Stimulated activated naive B cell treated with anti-CD40 and anti-IgM and Interleukin-4, amounts not matched to agents 10 μg/mL and 1 μg/mL and 100 μg/mL, for 72 hours (primary cell): ENCODE data around the gene TMEM272.

Source experiments
- ATAC-seq, 2 donors: fragments of 150-1000 bp; cut with Tn5 transposase; replicated peaks; 2 replicates each; pipeline ENCODE4 v1.10.0; 2021; ENCODE audit warnings: moderate library complexity in 1 of 2
- DNase-seq: peaks from one replicate; pipeline ENCODE4 v3.0.0; 2021
- H3K27ac Mint-ChIP-seq: one replicate; pipeline ENCODE4 v1.8.0; 2022; ENCODE audit warnings: mild to moderate bottlenecking, mixed read lengths
- H3K27me3 Mint-ChIP-seq, 2 donors: one replicate each; pipeline ENCODE4 v1.8.0; 2022; ENCODE audit warnings: mixed read lengths in 2 of 2
- H3K36me3 Mint-ChIP-seq, 2 donors: one replicate each; pipeline ENCODE4 v1.8.0; 2022; ENCODE audit warnings: mixed read lengths in 2 of 2, mild to moderate bottlenecking in 1 of 2
- H3K4me1 Mint-ChIP-seq, 2 donors: one replicate each; pipeline ENCODE4 v1.8.0; 2022; ENCODE audit warnings: mixed read lengths in 2 of 2, mild to moderate bottlenecking in 1 of 2
- H3K4me3 Mint-ChIP-seq, 2 donors: one replicate each; pipeline ENCODE4 v1.8.0; 2022; ENCODE audit warnings: mild to moderate bottlenecking in 2 of 2, mixed read lengths in 2 of 2, moderate library complexity in 1 of 2
- H3K9me3 Mint-ChIP-seq, 2 donors: one replicate each; pipeline ENCODE4 v1.8.0; 2022; ENCODE audit warnings: mixed read lengths in 2 of 2, mild to moderate bottlenecking in 1 of 2

The TMEM272 gene

DNA sequence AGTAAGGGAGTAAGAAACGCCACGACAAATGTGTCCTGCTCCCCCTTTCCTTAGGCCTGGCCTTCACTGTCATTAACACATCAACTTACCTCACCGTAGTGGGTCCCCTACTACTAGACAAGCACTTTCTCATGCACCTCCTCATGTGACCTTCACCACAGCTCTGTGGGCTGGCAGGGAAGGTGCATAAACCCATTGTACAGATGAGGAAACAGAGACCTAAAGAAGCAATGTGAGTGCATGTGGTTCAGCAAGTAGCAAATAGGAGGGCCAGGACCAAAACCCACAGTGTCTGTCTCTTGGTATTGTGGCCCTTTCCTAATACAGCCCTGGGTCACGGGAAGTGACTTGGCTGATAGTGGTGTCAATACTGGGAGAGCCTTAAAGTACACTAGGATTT, 22.1 kb upstream of the TMEM272 start:
- H3K27ac Mint-ChIP-seq = no peak overlapping the region
- no peak overlapping the region for H3K4me3 Mint-ChIP-seq
- H3K9me3 Mint-ChIP-seq = no peaks in the 10 kb centered on the region

DNA sequence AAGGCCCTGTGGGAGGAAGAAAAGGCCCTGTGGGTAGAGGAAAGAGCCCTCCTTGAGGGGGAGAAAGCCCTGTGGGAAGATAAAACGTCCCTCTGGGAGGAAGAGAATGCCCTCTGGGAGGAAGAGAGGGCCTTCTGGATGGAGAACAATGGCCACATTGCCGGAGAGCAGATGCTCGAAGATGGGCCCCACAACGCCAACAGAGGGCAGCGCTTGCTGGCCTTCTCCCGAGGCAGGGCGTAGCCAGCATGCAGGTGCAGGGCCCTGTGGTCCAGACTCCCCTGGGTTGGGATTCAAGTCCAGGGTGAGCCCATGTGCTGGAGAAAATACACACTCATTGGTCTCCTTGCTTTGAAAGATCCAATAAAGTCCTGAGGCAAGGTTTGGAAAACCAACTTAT, 20.9 kb upstream of the TMEM272 start:
- H3K27me3 Mint-ChIP-seq = peaks cover 0 to 3% of the 10 kb centered on the region in 2 donors
- H3K36me3 Mint-ChIP-seq = no peaks in the 10 kb centered on the region
- no peak overlapping the region for H3K27ac Mint-ChIP-seq
- no peak overlapping the region for H3K4me3 Mint-ChIP-seq
- H3K9me3 Mint-ChIP-seq = no peaks in the 10 kb centered on the region
- no peak for DNase-seq
- H3K4me1 Mint-ChIP-seq = no peaks in the 10 kb centered on the region
- ATAC-seq = no peak

More for the DNA sequence above, 22.1 kb upstream of the TMEM272 start:
- no peak for DNase-seq
- Mint-ChIP-seq H3K4me1 (no peaks in the 10 kb centered on the region), H3K36me3 (no peaks in the 10 kb centered on the region), H3K27me3 (peaks cover 0 to 3% of the 10 kb centered on the region in 2 donors)
- no peak for ATAC-seq

DNA sequence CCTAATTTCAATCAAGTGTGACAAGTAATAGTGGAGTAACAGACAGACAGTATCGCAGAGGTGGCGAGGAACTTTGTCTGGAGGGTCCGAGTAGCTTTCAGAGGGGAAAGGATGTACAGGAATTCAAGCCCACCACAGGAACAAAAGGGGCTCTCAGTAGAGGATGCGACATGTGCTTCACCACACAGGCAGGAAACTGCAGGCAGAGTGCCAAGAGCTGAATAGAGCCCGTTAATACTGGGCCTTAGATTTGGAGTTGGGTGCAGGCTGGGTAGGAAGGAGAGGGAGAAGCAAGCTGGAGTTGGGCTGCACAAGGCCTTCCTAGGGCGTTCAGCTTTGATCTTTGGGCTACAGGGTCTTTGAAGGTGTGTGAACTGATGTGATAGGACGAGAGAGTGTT, 18.0 kb upstream of the TMEM272 start:
- no peak for ATAC-seq
- Mint-ChIP-seq H3K27ac (no peak overlapping the region), H3K4me1 (no peaks in the 10 kb centered on the region), H3K9me3 (no peaks in the 10 kb centered on the region), H3K36me3 (no peaks in the 10 kb centered on the region), H3K4me3 (no peak overlapping the region), H3K27me3 (peaks cover 0 to 3% of the 10 kb centered on the region in 2 donors)
- DNase-seq = no peak

DNA sequence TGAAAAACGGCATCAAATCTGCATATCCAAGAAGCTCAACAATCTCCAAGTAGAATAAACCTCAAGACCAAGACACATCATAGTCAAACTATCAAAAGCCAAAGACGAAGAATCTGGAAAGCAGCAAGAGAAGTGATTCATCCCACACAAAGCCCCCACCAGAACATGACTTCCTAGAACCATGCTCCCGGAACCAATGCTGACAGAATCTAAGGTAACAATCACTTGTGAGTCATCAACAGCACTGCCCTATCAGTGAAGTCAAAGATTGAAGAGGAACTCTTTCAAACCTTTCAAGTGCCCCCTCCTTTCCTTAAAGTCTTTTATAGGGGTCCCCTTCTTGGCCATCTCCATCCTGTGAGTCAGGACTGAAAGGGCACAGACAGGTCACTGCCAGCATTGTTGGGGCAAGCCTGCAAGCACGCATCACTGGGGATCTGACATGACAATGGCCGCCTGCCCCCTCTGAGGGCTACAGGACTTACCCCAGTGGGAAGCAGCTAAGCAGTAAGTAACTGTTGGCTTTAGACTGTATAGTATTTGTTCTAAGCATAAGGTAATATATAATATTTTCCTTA, 16.8 kb upstream of the TMEM272 start, which contains the start of gene CCDC70:
Gene CCDC70 (plus strand): TSS at position 247 of the 578 bp plus-strand sequence. CDS start 3,443 bp downstream, outside the sequence.
- no peaks in the 10 kb centered on the region for H3K9me3 Mint-ChIP-seq
- no peaks in the 10 kb centered on the region for H3K4me1 Mint-ChIP-seq
- no peak within 1 kb of the TSS for H3K27ac Mint-ChIP-seq
- DNase-seq = no peak
- H3K4me3 Mint-ChIP-seq = no peak within 1 kb of the TSS
- H3K27me3 Mint-ChIP-seq = no peaks in the 10 kb centered on the region
- no peak for ATAC-seq
- H3K36me3 Mint-ChIP-seq = no peaks in the 10 kb centered on the region

DNA sequence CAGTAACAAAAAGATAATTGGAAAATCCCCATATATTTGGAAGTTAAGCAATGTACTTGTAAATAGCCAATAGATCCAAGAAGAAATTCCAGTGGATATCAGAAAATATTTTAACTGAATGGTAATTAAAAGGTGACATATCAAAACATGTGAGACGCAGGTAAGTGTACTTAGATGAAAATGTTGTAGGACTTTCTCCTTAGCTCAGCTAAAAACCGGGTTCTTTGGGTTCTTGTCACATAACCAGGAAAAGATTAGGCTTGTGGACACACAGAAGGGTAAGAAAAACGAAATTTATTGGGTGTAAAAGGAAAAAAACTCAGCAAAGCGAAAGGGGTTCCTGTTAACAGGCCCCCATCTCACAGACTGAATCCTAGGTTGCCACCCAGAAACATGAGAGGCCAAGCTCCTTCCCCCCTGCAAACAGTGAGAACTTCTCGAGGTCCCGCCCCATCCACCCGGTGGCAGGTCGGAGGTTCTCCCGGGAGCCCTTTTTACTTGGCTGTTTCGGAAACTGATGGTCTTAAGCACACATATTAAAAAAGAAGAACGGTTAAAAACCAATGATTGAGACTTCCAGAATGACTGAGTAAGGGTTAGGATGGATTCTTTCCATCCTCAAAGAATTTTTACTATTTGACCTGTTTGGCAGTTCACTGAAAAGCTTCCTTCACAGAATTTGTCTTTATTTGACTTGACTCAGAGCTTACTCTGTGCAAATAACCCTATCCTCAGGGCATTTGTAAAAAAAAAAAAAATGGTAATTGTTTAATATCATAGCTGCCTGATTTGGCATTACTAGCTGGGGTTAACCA, 13.7 kb upstream of the TMEM272 start:
- ATAC-seq (no peak), DNase-seq (no peak)
- Mint-ChIP-seq H3K9me3 (no peaks in the 10 kb centered on the region), H3K27me3 (peaks cover 0 to 5% of the 10 kb centered on the region in 2 donors), H3K36me3 (no peaks in the 10 kb centered on the region), H3K27ac (no peak overlapping the region), H3K4me3 (no peak overlapping the region), H3K4me1 (no peaks in the 10 kb centered on the region)

DNA sequence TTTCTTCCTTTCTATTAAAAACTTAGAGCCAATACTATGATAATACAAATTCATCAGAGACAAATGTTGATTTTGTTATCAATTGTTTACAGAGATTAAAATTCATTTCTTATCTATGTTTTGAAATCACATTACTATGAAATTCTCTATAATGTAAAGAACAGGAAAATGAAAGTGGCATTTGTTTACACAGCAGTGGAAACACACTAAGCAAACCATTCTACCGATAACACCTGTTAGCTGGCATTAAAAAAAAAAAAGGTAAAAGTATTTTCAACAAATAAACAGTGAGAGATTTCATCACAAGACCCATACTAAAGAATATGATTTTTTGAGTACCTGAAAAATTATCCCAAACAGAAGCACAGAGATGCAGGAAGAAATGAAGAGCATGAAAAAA, 12.0 kb upstream of the TMEM272 start:
- Mint-ChIP-seq H3K9me3 (no peaks in the 10 kb centered on the region), H3K27me3 (peaks cover 0 to 8% of the 10 kb centered on the region in 2 donors), H3K4me1 (no peaks in the 10 kb centered on the region), H3K4me3 (no peak overlapping the region), H3K27ac (no peak overlapping the region), H3K36me3 (no peaks in the 10 kb centered on the region)
- DNase-seq = no peak
- no peak for ATAC-seq

DNA sequence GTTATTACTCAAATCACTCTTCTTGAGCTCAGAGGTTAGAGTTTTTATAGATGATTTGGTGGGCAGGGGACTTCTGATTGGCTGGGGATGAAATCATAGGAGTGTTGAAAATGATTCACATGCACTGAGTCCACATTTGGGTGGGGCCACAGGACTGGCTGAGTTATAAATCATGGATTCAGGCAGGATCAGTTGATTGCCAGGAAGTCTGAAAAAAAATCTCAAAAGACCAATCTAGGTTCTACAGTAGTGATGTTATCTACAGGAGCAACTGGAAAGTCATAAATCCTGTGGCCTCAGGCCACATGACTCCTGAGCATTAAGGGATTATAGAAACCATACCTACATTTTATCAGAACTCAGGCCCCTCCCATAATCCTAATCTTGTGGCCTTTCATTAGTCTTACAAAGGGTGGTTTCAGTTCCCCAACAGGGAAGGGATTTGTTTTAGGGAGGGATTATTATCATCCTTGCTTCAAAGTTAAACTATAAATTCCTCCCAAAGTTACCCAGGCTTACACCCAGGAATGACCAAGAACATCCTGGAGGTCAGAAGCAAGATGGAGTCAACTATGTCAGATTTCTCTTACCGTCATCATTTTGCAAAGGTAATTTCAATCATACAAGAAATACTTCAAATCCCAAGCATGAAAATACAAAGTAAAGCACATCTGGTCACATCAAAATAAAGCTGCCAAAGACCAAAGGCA, 11.2 kb upstream of the TMEM272 start:
- H3K4me1 Mint-ChIP-seq = no peaks in the 10 kb centered on the region
- no peak for DNase-seq
- ATAC-seq = no peak
- H3K4me3 Mint-ChIP-seq = no peak overlapping the region
- no peaks in the 10 kb centered on the region for H3K36me3 Mint-ChIP-seq
- peaks cover 0 to 10% of the 10 kb centered on the region in 2 donors for H3K27me3 Mint-ChIP-seq
- H3K27ac Mint-ChIP-seq = no peak overlapping the region
- H3K9me3 Mint-ChIP-seq = no peaks in the 10 kb centered on the region

DNA sequence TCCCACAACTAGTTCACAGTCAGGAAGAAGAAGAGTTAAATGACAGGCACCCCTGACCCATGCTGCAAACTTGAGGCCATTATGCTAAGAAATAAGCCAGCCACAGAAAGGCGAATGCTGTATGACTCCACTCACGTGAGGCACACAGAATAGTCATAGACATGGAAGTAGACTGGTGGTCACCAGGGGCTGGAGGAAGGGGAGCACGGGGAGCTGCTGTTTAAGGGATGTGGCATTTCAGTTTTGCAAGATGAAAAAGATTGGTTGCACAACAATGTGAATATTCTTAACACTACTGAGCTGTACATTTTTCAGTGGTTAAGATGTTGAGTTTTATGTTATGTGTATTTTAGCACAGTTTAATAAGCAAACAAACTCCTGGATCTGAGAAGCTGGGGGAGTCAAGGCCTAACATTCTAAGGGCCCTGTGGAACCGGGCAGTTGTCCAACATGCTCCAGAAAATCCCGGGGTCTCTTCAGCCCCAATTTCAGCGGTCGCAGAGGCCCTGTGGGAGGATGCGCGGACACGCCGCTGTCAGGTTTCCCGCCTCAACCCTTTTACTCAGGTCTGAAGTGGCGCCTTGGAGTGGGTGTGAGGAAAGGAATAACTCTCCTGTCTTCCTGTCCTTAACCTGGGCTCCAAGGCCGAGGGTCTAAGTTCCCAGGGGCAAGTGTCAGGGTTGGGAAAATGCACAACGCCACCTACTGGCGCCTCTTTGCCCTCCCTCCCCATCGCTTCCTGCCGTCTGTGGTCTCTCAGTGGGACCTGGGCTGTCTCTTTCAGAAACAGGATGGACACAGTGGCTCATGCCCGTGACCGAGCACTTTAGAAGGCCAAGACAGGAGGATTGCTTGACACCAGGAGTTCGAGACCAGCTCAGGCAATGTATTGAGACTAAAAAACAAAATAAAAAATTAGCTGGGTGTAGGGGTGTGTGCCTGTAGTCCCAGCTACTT, 4.4 kb upstream of the TMEM272 start:
- Mint-ChIP-seq H3K9me3 (no peaks in the 10 kb centered on the region), H3K4me1 (peaks cover 4 to 9% of the 10 kb centered on the region in 2 donors), H3K4me3 (no peak overlapping the region), H3K27me3 (peaks cover 9 to 20% of the 10 kb centered on the region in 2 donors), H3K36me3 (no peaks in the 10 kb centered on the region), H3K27ac (peak overlapping the region; percentile 37)
- ATAC-seq (peak; percentile 61 to 66), DNase-seq (no peak)

DNA sequence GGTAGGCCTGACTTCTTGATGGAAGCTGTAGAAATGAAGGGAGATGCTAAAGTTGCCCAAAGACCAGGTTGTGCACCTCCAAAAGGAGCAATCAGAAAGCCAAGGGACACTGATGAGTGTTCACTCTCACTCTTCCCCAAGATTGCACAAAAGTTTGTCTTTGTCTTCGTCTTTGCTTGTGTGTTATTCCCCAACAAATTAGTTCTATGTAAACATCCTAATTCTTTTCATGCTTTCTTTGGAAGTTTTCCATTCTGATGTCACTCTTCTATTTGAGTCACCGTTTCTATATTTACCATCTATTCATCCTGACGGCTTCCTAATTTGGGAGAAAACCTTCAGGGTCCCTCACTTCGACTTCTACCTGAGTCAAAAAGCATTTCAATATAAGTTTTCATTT, 3.7 kb upstream of the TMEM272 start:
- Mint-ChIP-seq H3K4me3 (no peak overlapping the region), H3K4me1 (peaks cover 4 to 9% of the 10 kb centered on the region in 2 donors), H3K9me3 (no peaks in the 10 kb centered on the region), H3K27ac (no peak overlapping the region), H3K27me3 (peaks cover 11 to 18% of the 10 kb centered on the region in 2 donors), H3K36me3 (no peaks in the 10 kb centered on the region)
- DNase-seq (no peak), ATAC-seq (no peak)

DNA sequence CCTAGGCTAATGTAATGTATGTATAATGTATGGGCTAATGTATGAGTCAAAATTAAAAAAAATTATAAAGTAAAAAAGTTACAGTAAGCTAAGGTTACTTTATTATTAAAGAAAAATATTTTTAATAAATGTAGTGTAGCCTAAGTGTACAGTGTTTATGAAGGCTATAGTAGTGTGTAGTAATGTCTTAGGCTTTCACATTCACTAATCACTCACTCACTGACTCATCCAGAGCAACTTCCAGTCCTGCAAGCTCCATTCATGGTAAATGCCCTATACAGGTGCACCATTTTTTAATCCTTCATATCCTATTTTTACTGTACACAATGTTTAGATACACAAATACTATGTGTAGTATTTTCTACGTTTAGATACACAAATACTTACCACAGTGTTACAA, 1.8 kb upstream of the TMEM272 start:
- no peak for ATAC-seq
- no peak for DNase-seq

DNA sequence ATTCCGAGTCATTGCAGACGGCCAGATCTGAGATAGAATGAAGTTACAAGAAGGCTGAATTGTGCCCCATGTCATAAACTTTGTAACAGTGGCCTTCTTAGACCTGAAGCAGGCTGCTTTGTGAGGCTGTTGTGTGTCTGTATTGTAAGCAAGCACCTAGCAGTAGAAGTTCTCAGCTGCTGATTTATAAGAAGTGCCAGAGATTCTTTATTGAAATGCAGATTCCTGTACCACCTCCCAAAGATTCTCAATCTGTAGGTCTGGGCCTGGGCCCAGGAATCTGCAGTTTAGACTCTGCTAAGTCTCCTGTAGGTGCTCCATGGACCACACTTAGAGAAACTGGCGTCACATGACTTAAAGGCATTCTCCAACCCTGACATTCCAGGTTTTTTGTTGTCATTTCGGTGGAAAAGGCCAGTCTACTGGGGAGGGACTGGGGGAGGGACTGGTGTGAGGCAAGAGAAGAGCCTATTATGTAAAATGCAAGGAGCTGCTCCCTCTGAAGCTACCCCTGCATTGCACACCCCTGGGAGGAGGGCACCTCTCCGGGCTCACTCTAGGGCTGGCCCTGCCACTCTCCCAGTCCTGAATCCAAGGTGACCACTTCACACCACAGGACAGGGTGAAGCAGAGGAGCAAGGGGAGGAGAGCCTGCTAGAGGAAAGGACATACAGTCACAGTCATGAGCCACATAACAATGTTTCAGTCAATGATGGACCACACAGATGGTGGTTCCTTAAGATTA, 769 bp upstream of the TMEM272 start:
- Mint-ChIP-seq H3K4me3 (no peak overlapping the region), H3K9me3 (no peaks in the 10 kb centered on the region), H3K4me1 (peaks cover 4 to 9% of the 10 kb centered on the region in 2 donors), H3K36me3 (no peaks in the 10 kb centered on the region), H3K27ac (no peak overlapping the region), H3K27me3 (peaks cover 10 to 11% of the 10 kb centered on the region in 2 donors)
- DNase-seq = no peak
- ATAC-seq = no peak

More for the DNA sequence above, 1.8 kb upstream of the TMEM272 start:
- no peaks in the 10 kb centered on the region for H3K36me3 Mint-ChIP-seq
- H3K27me3 Mint-ChIP-seq = peaks cover 11 to 14% of the 10 kb centered on the region in 2 donors
- no peak overlapping the region for H3K27ac Mint-ChIP-seq
- no peaks in the 10 kb centered on the region for H3K9me3 Mint-ChIP-seq
- H3K4me1 Mint-ChIP-seq = peaks cover 4 to 9% of the 10 kb centered on the region in 2 donors
- H3K4me3 Mint-ChIP-seq = no peak overlapping the region

DNA sequence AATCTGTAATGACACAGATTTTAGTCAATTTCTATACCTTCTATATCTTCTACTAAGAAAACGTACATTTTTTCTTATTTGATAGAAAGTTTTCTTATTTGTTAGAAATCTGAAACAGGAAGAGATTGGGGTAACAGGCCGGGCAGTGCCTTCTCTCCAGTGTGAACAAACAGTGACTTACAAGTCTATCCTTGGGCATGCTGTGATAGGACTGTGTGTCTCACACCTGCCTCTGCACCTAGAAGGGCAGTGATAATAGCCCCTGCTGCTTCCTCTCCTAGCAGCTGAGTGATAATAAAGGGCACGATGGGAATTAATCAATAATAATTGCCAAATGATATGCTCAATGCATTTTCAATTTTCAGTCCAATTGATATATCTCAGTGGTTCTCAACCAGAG, 1.4 kb downstream of the TMEM272 start:
- H3K27me3 Mint-ChIP-seq = peaks cover 10 to 11% of the 10 kb centered on the region in 2 donors
- ATAC-seq = no peak
- no peaks in the 10 kb centered on the region for H3K36me3 Mint-ChIP-seq
- H3K4me3 Mint-ChIP-seq = no peak overlapping the region
- H3K9me3 Mint-ChIP-seq = no peaks in the 10 kb centered on the region
- H3K4me1 Mint-ChIP-seq = peaks cover 1 to 9% of the 10 kb centered on the region in 2 donors
- H3K27ac Mint-ChIP-seq = no peak overlapping the region
- no peak for DNase-seq

DNA sequence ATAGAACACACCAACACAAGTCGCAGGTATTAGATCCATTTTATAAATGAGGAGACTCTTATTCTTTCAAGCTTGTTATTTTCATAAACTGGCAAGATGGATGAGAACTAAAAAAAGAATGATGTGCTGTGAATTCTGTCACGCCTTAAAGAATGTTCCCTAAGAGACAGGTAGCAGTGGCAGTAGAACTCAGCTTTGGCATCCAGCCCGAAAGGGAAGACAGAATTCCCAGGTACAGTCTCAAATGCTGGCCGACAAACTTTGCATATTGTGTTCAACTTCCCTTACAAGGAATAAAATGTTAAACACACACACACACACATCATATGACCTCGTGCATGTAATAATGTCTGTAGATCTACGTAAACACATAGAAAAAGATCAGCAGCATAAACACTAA, 3.2 kb downstream of the TMEM272 start:
- DNase-seq (no peak), ATAC-seq (no peak)
- no peak overlapping the region for H3K4me3 Mint-ChIP-seq
- peaks cover 10 to 11% of the 10 kb centered on the region in 2 donors for H3K27me3 Mint-ChIP-seq
- no peak overlapping the region for H3K27ac Mint-ChIP-seq
- H3K4me1 Mint-ChIP-seq = peaks cover 1 to 9% of the 10 kb centered on the region in 2 donors
- H3K36me3 Mint-ChIP-seq = no peaks in the 10 kb centered on the region
- H3K9me3 Mint-ChIP-seq = no peaks in the 10 kb centered on the region
